ENCODE results near the gene SP6.

Gene SP6

GRCh38 chr17:47873200-47874090, 22.5 kb upstream of the SP6 start:
- Histone ChIP-seq H3K4me2 (ENCODE audit: low read depth, low read length, poor library complexity, severe bottlenecking) (no peak overlapping the region), H3K36me3 (ENCODE audit: low read length) (no peaks in the 10 kb centered on the region), H3K9me2 (replicated peaks; ENCODE audit: insufficient read depth, low read length) (no peaks in the 10 kb centered on the region), H3K9ac (ENCODE audit: low read length) (no peak overlapping the region), H3K27ac (ENCODE audit: low read depth, low read length) (no peak overlapping the region), H3F3A (ENCODE audit: insufficient read depth) (no peaks in the 10 kb centered on the region), H3K9me3 (ENCODE audit: insufficient read depth, low read length) (no peaks in the 10 kb centered on the region), H3K27me3 (ENCODE audit: low read length) (no peaks in the 10 kb centered on the region), H3K4me3 (ENCODE audit: insufficient read depth, low read length, poor library complexity, severe bottlenecking) (no peak overlapping the region), H4K20me1 (ENCODE audit: low read depth, low read length) (no peaks in the 10 kb centered on the region), H2AFZ (ENCODE audit: low read depth, low read length, severe bottlenecking) (no peak overlapping the region), H3K79me2 (ENCODE audit: insufficient read depth, low read length) (no peaks in the 10 kb centered on the region)
- TF ChIP-seq CTCF (IDR thresholded peaks at IDR 0.05; ENCODE audit: insufficient read depth, low read length, poor library complexity, severe bottlenecking) (no peak), EZH2phosphoT487 (conservative IDR thresholded peaks at IDR 0.05; ENCODE audit: low read length) (no peak)

- H3K9me2 ChIP-seq (replicated peaks; ENCODE audit: insufficient read depth, low read length), result no peaks in the 10 kb centered on the region
- H3K4me2 ChIP-seq (ENCODE audit: low read depth, low read length, poor library complexity, severe bottlenecking), result no peak overlapping the region
- no peak overlapping the region for H3K27ac ChIP-seq (ENCODE audit: low read depth, low read length)
- H3K36me3 ChIP-seq (ENCODE audit: low read length), result no peaks in the 10 kb centered on the region
- no peaks in the 10 kb centered on the region for H4K20me1 ChIP-seq (ENCODE audit: low read depth, low read length)
- no peak overlapping the region for H3K4me3 ChIP-seq (ENCODE audit: insufficient read depth, low read length, poor library complexity, severe bottlenecking)
- no peaks in the 10 kb centered on the region for H3F3A ChIP-seq (ENCODE audit: insufficient read depth)
- TF ChIP-seq CTCF (IDR thresholded peaks at IDR 0.05; ENCODE audit: insufficient read depth, low read length, poor library complexity, severe bottlenecking) (no peak), EZH2phosphoT487 (conservative IDR thresholded peaks at IDR 0.05; ENCODE audit: low read length) (no peak)
- H3K9me3 ChIP-seq (ENCODE audit: insufficient read depth, low read length), result no peaks in the 10 kb centered on the region
- no peak overlapping the region for H3K9ac ChIP-seq (ENCODE audit: low read length)
- no peaks in the 10 kb centered on the region for H3K79me2 ChIP-seq (ENCODE audit: insufficient read depth, low read length)
- H2AFZ ChIP-seq (ENCODE audit: low read depth, low read length, severe bottlenecking), result no peak overlapping the region
- no peaks in the 10 kb centered on the region for H3K27me3 ChIP-seq (ENCODE audit: low read length)
These were observed 21.7 kb upstream of the SP6 start for GRCh38 chr17:47872651-47873161.

GRCh38 chr17:47872019-47872650, 21.2 kb upstream of the SP6 start:
- no peaks in the 10 kb centered on the region for H4K20me1 ChIP-seq (ENCODE audit: low read depth, low read length)
- H3K79me2 ChIP-seq (ENCODE audit: insufficient read depth, low read length), result no peaks in the 10 kb centered on the region
- no peaks in the 10 kb centered on the region for H3K9me3 ChIP-seq (ENCODE audit: insufficient read depth, low read length)
- H3K36me3 ChIP-seq (ENCODE audit: low read length), result no peaks in the 10 kb centered on the region
- no peaks in the 10 kb centered on the region for H3K27me3 ChIP-seq (ENCODE audit: low read length)
- no peaks in the 10 kb centered on the region for H3F3A ChIP-seq (ENCODE audit: insufficient read depth)
- no peak overlapping the region for H2AFZ ChIP-seq (ENCODE audit: low read depth, low read length, severe bottlenecking)
- no peak overlapping the region for H3K27ac ChIP-seq (ENCODE audit: low read depth, low read length)
- no peak overlapping the region for H3K9ac ChIP-seq (ENCODE audit: low read length)
- H3K4me3 ChIP-seq (ENCODE audit: insufficient read depth, low read length, poor library complexity, severe bottlenecking), result no peak overlapping the region
- no peak overlapping the region for H3K4me2 ChIP-seq (ENCODE audit: low read depth, low read length, poor library complexity, severe bottlenecking)
- H3K9me2 ChIP-seq (replicated peaks; ENCODE audit: insufficient read depth, low read length), result no peaks in the 10 kb centered on the region
- TF ChIP-seq EZH2phosphoT487 (conservative IDR thresholded peaks at IDR 0.05; ENCODE audit: low read length) (no peak), CTCF (IDR thresholded peaks at IDR 0.05; ENCODE audit: insufficient read depth, low read length, poor library complexity, severe bottlenecking) (no peak)
